GM12891 (cell line): Measurements from ENCODE around the gene KLHL13. TPM values are rescaled to one million over a fixed set of nuclear protein-coding genes. Genes with fewer than 3 reads are reported as not detected.
"Not testable (repeated sequence)": the region's sequence is repeated elsewhere in the genome, so short reads cannot be mapped to it uniquely, and the experiment has no call there.

Source experiments
- DNase-seq: peaks from one replicate; pipeline ENCODE4 v3.0.0; 2011; ENCODE audit warnings: low spot score; ENCODE audit not compliant: insufficient read length
- FAIRE-seq: peaks from 2 replicates; lab custom pipeline; 2011; peaks lifted over from hg19 to GRCh38; lab: Jason Lieb, UNC
- PAX5 ChIP-seq: IDR thresholded peaks from 2 replicates; pipeline ENCODE4 v1.6.1; 2011; ENCODE audit warnings: low read length, moderate library complexity, mild to moderate bottlenecking; ENCODE audit not compliant: insufficient read depth, severe bottlenecking
- POLR2A ChIP-seq: IDR thresholded peaks from 2 replicates; pipeline ENCODE4 v1.6.1; 2011; ENCODE audit warnings: low read depth, low read length, control low read depth
- POLR2AphosphoS5 ChIP-seq: IDR thresholded peaks from 2 replicates; pipeline ENCODE4 v1.6.1; 2011; ENCODE audit warnings: low read depth, low read length, control low read depth
- POU2F2 ChIP-seq: IDR thresholded peaks from 2 replicates; pipeline ENCODE4 v1.6.1; 2011; ENCODE audit warnings: low read depth, mild to moderate bottlenecking, control low read depth, low read length, moderate library complexity
- SPI1 ChIP-seq: IDR thresholded peaks from 2 replicates; pipeline ENCODE4 v1.6.1; 2011; ENCODE audit warnings: low read depth, low read length, control low read depth
- TAF1 ChIP-seq: IDR thresholded peaks from 2 replicates; pipeline ENCODE4 v1.6.1; 2011; ENCODE audit warnings: low read depth, low read length, control low read depth
- polyA plus RNA-seq: library from polyadenylated mRNA; unstranded; fragments of >200 nt; gene quantifications from one replicate; pipeline ENCODE4 v1.2.1, GENCODE V29; 2012; ENCODE audit warnings: low read depth, missing spikeins, inconsistent platforms; ENCODE audit not compliant: missing spikeins

KLHL13 gene
- polyA plus RNA-seq: 7.7 TPM

GRCh38 chrX:118116713-118117550 is at the start of gene KLHL13:
Gene KLHL13, minus strand, starts transcription at chrX:118116810. Its CDS starts 88,337 bp downstream, at chrX:118028473.
- DNase-seq (peak; percentile 40), FAIRE-seq (peak; percentile 92)
- TF ChIP-seq PAX5 (no peak), POLR2AphosphoS5 (no peak), TAF1 (no peak), POU2F2 (no peak), SPI1 (no peak), POLR2A (no peak)

- DNase-seq (no peak), FAIRE-seq (no peak)
- TF ChIP-seq POU2F2 (no peak), POLR2A (no peak), SPI1 (no peak), PAX5 (no peak)
Observed at GRCh38 chrX:118164138-118164537, 47.5 kb upstream of the KLHL13 start.

- TF ChIP-seq TAF1: no peak
- TF ChIP-seq POLR2A: no peak
- TF ChIP-seq POU2F2: no peak
- no peak for TF ChIP-seq POLR2AphosphoS5
- no peak for TF ChIP-seq PAX5
- TF ChIP-seq SPI1: no peak
- no peak for DNase-seq
- no peak for FAIRE-seq
Observed at GRCh38 chrX:118156953-118157608, 40.5 kb upstream of the KLHL13 start.

DNA sequence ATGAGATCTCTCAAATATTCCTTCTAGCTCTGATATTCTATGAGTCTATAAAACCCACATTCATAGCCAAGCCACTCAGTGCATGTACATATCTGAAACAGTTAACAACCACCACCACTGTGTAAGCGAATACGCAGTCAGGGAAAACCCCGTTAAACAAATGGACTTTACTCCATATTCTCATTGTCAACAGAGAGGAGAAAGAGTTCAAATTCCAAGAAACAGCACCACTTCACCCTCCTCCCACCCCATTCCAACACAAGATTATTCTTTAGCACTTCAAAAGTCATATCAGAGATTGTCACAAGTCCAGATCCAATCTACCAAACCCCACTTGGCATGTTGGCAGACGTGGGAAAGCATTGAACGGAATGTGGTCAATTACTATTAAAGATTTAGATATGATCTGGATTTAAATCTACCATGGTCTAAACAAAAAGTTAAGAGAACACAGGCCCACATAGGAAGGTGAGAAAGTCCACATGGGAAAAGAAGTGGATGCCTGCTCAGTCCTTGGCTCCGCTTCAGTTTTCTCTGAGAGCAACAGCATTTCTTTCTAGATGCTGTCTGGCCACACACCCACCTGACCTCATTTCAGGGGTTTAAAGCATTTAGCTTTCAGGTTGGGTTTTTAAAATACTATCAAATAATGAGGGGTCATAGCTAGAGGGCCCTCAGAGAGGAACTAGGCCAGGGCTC is 39.8 kb upstream of the KLHL13 start:
- TF ChIP-seq POU2F2: no peak
- no peak for TF ChIP-seq PAX5
- TF ChIP-seq TAF1: no peak
- TF ChIP-seq POLR2A: no peak
- TF ChIP-seq POLR2AphosphoS5: no peak
- no peak for TF ChIP-seq SPI1
- no peak for DNase-seq
- FAIRE-seq: no peak

GRCh38 chrX:118153270-118153669 is 36.7 kb upstream of the KLHL13 start:
- DNase-seq: no peak
- TF ChIP-seq TAF1: no peak
- no peak for TF ChIP-seq PAX5
- TF ChIP-seq POLR2AphosphoS5: no peak
- no peak for TF ChIP-seq POU2F2
- TF ChIP-seq SPI1: no peak
- TF ChIP-seq POLR2A: no peak
- FAIRE-seq: no peak

GRCh38 chrX:118152721-118153120 is 36.1 kb upstream of the KLHL13 start:
- TF ChIP-seq SPI1: no peak
- no peak for TF ChIP-seq POLR2A
- no peak for TF ChIP-seq PAX5
- no peak for TF ChIP-seq POLR2AphosphoS5
- no peak for TF ChIP-seq POU2F2
- no peak for TF ChIP-seq TAF1
- FAIRE-seq: no peak
- no peak for DNase-seq

DNA sequence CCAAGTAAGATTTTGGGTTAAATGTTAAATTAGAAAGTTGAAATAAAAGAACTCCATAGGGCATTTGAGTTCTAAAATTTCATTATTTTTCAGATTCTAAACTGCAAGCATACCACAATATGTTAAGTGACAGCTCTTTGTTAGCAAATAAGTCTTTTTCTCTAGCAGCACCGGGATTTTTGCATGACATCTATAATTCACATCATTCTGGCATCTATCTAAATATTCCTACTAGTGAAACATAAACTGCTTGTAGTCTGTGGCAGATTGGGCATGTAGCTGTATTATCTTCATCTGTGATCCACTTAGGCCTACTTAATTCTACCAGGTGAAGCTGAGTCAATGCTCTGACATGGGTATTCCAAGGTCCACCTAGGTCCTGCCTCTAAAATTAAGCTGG is 32.1 kb upstream of the KLHL13 start:
- DNase-seq (no peak), FAIRE-seq (no peak)
- TF ChIP-seq SPI1 (no peak), POLR2AphosphoS5 (no peak), POLR2A (no peak), POU2F2 (no peak), TAF1 (no peak), PAX5 (no peak)

DNA sequence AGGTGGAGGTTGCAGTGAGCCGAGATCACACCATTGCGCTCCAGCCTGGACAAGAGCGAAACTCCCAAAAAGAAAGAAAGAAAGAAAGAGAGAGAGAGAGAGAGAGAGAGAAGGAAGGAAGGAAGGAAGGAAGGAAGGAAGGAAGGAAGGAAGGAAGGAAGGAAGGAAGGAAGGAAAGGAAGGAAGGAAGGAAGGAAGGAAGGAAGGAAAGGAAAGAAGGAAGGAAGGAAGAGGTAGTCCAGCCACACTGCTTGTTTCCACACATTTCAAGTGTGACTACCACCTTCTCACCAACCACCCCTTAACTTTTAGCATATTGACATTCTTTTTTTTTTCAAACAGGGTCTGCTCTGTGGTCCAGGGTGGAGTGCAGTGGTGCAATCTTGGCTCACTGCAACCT is 31.2 kb upstream of the KLHL13 start:
- not testable (repeated sequence) for FAIRE-seq, DNase-seq

DNA sequence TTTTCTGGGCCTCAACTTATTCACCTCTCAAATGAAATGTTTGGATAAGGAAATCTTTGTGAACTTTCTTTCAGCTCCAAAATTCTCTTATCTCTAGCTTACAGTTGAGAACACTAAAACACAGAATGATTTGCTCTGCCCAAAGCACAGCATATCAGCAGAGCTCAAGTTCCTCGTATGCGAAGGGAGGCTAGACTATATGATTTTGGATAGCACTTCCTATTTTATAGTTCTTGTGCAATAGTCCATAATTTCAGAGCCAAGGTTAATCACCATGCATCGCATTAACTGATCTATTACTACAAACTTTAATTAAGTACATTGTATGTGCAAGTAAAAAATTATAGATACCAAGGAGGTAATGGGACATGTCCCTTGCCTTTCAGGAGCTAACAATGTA is 27.0 kb upstream of the KLHL13 start:
- DNase-seq (no peak), FAIRE-seq (no peak)
- TF ChIP-seq POU2F2: no peak
- no peak for TF ChIP-seq TAF1
- no peak for TF ChIP-seq PAX5
- TF ChIP-seq POLR2A: no peak
- no peak for TF ChIP-seq SPI1
- TF ChIP-seq POLR2AphosphoS5: no peak

- DNase-seq: no peak
- no peak for TF ChIP-seq POLR2A
- no peak for TF ChIP-seq SPI1
- no peak for TF ChIP-seq POU2F2
- no peak for TF ChIP-seq POLR2AphosphoS5
- TF ChIP-seq PAX5: no peak
- TF ChIP-seq TAF1: no peak
- no peak for FAIRE-seq
Observed at GRCh38 chrX:118131336-118131735, 14.7 kb upstream of the KLHL13 start.

- FAIRE-seq (no peak), DNase-seq (no peak)
- no peak for TF ChIP-seq SPI1
Observed at GRCh38 chrX:118129681-118130080, 13.1 kb upstream of the KLHL13 start.
